HepG2 (cell line): ENCODE measurements around the gene ANKS6. TPM values are rescaled to one million over a fixed set of nuclear protein-coding genes. Genes with fewer than 3 reads are reported as not detected.

Source experiments
- ATAC-seq: fragments of 200-7000 bp; cut with Tn5 transposase; 3 replicates; pipeline ENCODE4 v1.9.1; 2020; ENCODE audit warnings: mild to moderate bottlenecking, moderate library complexity
- BruUV-seq: library from RNA; stranded (reverse); fragments of 400-500 nt; replicated peaks from 2 replicates; lab custom pipeline; 2021; lab: Mats Ljungman, UMichigan
- CTCF ChIA-PET: fragments of 300-600 bp; formaldehyde crosslinking; extraction: SDS; loops from one replicate; lab custom pipeline; 2021; ENCODE audit warnings: low total read pairs, inconsistent platforms, low intra/inter-chr PET ratio; lab: Yijun Ruan, JAX
- POLR2A ChIA-PET: fragments of 350-600 bp; sonication (Branson Sonifier 250); formaldehyde crosslinking; loops from one replicate; lab custom pipeline; 2020; ENCODE audit warnings: antibody characterized with exemption, inconsistent platforms; lab: Yijun Ruan, JAX
- DNase-seq: peaks from one replicate; pipeline ENCODE4 v3.0.0-alpha.2; 2015; ENCODE audit warnings: low spot score
- FAIRE-seq: peaks from 3 replicates; lab custom pipeline; 2011; peaks lifted over from hg19 to GRCh38; lab: Jason Lieb, UNC
- H2AFZ ChIP-seq: one replicate; pipeline ENCODE4 v1.6.1; 2011; ENCODE audit warnings: low read length, inconsistent platforms
- H3K27ac ChIP-seq: fragments of 300-600 bp; 3 replicates; pipeline ENCODE4 v1.8.0; 2011; ENCODE audit warnings: mixed run types, mild to moderate bottlenecking, mixed read lengths, low read length, inconsistent platforms; ENCODE audit not compliant: insufficient read depth; ENCODE audit errors: extremely low read length
- H3K27me3 ChIP-seq, 2 experiments: fragments of 200-600 bp in 1 of 2; 2 replicates in 1 of 2; 3 replicates in 1 of 2; pipeline versions ENCODE4 v1.6.0 to v1.8.0; 2011; ENCODE audit warnings: low read length in 2 of 2, mild to moderate bottlenecking in 2 of 2, moderate library complexity in 2 of 2, inconsistent platforms in 1 of 2; ENCODE audit not compliant: insufficient read depth in 2 of 2, control insufficient read depth in 1 of 2
- H3K36me3 ChIP-seq, 2 experiments: fragments of 200-600 bp in 1 of 2; replicated peaks in 1 of 2; 2 replicates in 1 of 2; 3 replicates in 1 of 2; pipeline versions ENCODE4 v1.5.1 to v1.8.0; 2011; ENCODE audit warnings: low read length in 2 of 2, inconsistent platforms in 1 of 2; ENCODE audit not compliant: insufficient read depth in 2 of 2, control insufficient read depth in 1 of 2
- H3K4me1 ChIP-seq: 2 replicates; pipeline ENCODE4 v1.5.1; 2012; ENCODE audit warnings: low read length, inconsistent platforms; ENCODE audit not compliant: insufficient read depth
- H3K4me2 ChIP-seq: 2 replicates; pipeline ENCODE4 v1.6.0; 2011; ENCODE audit warnings: low read depth, low read length, inconsistent platforms
- H3K4me3 ChIP-seq, 3 experiments: fragments of 200-600 bp in 1 of 3; sonication (generic), shearing (Covaris generic) in 1 of 3; replicated peaks in 1 of 3; 2 replicates each; pipeline ENCODE4 v1.5.1; 2011 to 2016; ENCODE audit warnings: low read length in 3 of 3, inconsistent platforms in 2 of 3, low read depth in 2 of 3, mild to moderate bottlenecking in 2 of 3, control low read depth in 1 of 3, mixed read lengths in 1 of 3; ENCODE audit not compliant: insufficient read depth in 1 of 3
- H3K79me2 ChIP-seq: one replicate; pipeline ENCODE4 v1.6.1; 2011; ENCODE audit warnings: low read length, inconsistent platforms; ENCODE audit not compliant: insufficient read depth
- H3K9ac ChIP-seq: 2 replicates; pipeline ENCODE4 v1.6.0; 2011; ENCODE audit warnings: mild to moderate bottlenecking, low read depth, low read length, inconsistent platforms; ENCODE audit not compliant: insufficient read depth
- H3K9me3 ChIP-seq: 2 replicates; pipeline ENCODE4 v1.5.1; 2012; ENCODE audit warnings: mild to moderate bottlenecking, low read length
- H4K20me1 ChIP-seq: 2 replicates; pipeline ENCODE4 v1.6.0; 2011; ENCODE audit warnings: inconsistent platforms, mild to moderate bottlenecking, low read length, moderate library complexity; ENCODE audit not compliant: insufficient read depth
- ATF7 ChIP-seq, 2 experiments: fragments of 450-650 bp in 1 of 2; sonication (generic) in 1 of 2; formaldehyde crosslinking in 1 of 2; IDR thresholded peaks; 2 replicates each; pipeline versions ENCODE4 v1.4.0 to v1.6.1; 2016 to 2020; ENCODE audit warnings: antibody characterized with exemption in 1 of 2, mild to moderate bottlenecking in 1 of 2, missing genetic modification reagents in 1 of 2
- ATF7-NPFF ChIP-seq: sonication (generic); formaldehyde crosslinking; IDR thresholded peaks from 2 replicates; pipeline ENCODE4 v1.8.1; 2023; ENCODE audit warnings: mild to moderate bottlenecking, low read depth, missing genetic modification reagents, moderate library complexity
- JARID2 ChIP-seq: sonication (generic); formaldehyde crosslinking; IDR thresholded peaks from 2 replicates; pipeline ENCODE4 v1.8.1; 2023; ENCODE audit warnings: missing genetic modification reagents, inconsistent platforms; ENCODE audit not compliant: insufficient replicate concordance
- NFRKB ChIP-seq: fragments of 450-650 bp; IDR thresholded peaks from 2 replicates; pipeline ENCODE4 v1.6.1; 2017
- TRAFD1 ChIP-seq: sonication (generic); formaldehyde crosslinking; IDR thresholded peaks from 2 replicates; pipeline ENCODE4 v1.5.1; 2020; ENCODE audit warnings: missing genetic modification reagents, mild to moderate bottlenecking, borderline replicate concordance
- ZNF17 ChIP-seq: sonication (generic); formaldehyde crosslinking; IDR thresholded peaks from 2 replicates; pipeline ENCODE4 v1.5.0; 2020; ENCODE audit warnings: mild to moderate bottlenecking, missing genetic modification reagents
- ZNF350 ChIP-seq: sonication (generic); formaldehyde crosslinking; IDR thresholded peaks from 2 replicates; pipeline ENCODE4 v1.4.0; 2020; ENCODE audit warnings: mild to moderate bottlenecking, low read depth, missing genetic modification reagents, borderline replicate concordance
- ZNF574 ChIP-seq: sonication (generic); formaldehyde crosslinking; IDR thresholded peaks from 2 replicates; pipeline ENCODE4 v1.4.0; 2020; ENCODE audit warnings: missing genetic modification reagents
- WGBS: methylation state at CpG from one replicate; pipeline ENCODE4 v1.1.6; 2017; ENCODE audit warnings: low lambda C conversion rate; 5-methylcytosine and 5-hydroxymethylcytosine counted together
- in situ Hi-C: cut with HindIII; loops from 2 replicates; pipeline ENCODE4 v1.10.0; 2017; ENCODE audit warnings: low pct_unique_long_range_greater_than_20kb; ENCODE audit not compliant: extremely low pct_ligation_motif_present
- intact Hi-C: fragments of 100-400 bp; cut with micrococcal nuclease; formaldehyde crosslinking; loops from one replicate; pipeline ENCODE4 v1.10.0; 2022; ENCODE audit not compliant: unreplicated experiment
- polyA plus RNA-seq, 8 experiments: library from polyadenylated mRNA; depleted of rRNA in 3 of 8; stranded (reverse) in 7 of 8; unstranded in 1 of 8; fragments of >200 nt; fragmentation: Illumina TruSeq in 4 of 8; extraction: Trizol in 4 of 8; gene quantifications; 2 replicates each; pipeline versions ENCODE4 v1.2.1 to v1.2.3, GENCODE V29; 2011 to 2016; ENCODE audit warnings: low read depth in 4 of 8, missing spikeins in 1 of 8, mixed read lengths in 1 of 8; ENCODE audit not compliant: insufficient read depth in 1 of 8
- total RNA-seq, 5 experiments: library from RNA; depleted of rRNA; stranded (reverse); fragments of >200 nt; fragmentation: Illumina TruSeq; extraction: Trizol; gene quantifications; 2 replicates each; pipeline ENCODE4 v1.2.3, GENCODE V29; 2016; ENCODE audit warnings: low read depth in 1 of 5
- TF ChIP-seq, protein P1 (sequence below): sonication (generic); formaldehyde crosslinking; IDR thresholded peaks from 2 replicates; pipeline ENCODE4 v1.4.0; 2020; ENCODE audit warnings: missing genetic modification reagents

ANKS6 gene
- total and polyA plus RNA-seq, 2 of the 13 experiments (the other 11 are each of a cell fraction or from before 2014, with no cell fraction given): 8.8 to 10.7 TPM

DNA sequence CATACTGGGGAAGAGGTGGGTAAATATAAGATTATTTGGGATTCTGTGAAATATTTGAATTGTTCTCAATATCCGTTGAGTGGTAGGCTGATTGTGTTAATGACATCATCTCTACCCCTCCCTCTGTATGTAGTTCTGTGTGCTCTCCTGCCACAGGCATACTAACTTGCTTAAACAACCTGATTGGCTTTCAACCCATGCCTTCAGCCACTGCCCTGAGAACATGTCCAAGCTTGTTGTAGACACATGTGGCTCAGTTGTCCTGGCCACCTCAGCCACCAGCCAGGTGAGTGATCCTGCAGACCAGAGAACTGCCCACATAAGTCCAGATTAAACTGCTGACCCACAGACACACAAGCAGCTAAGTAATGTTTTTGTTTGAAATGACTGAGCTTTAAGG lies 31.1 kb downstream of the ANKS6 start:
- CTCF ChIA-PET: no interaction called here
- H2AFZ ChIP-seq: no peak overlapping the region
- 90% methylated on average over 1 of the region's 1 CpG for WGBS
- no peak for FAIRE-seq
- H3K79me2 ChIP-seq: no peaks in the 10 kb centered on the region
- no peak overlapping the region for H3K9ac ChIP-seq
- H3K9me3 ChIP-seq: no peaks in the 10 kb centered on the region
- H3K4me1 ChIP-seq: no peaks in the 10 kb centered on the region
- BruUV-seq: no TSS peak
- POLR2A ChIA-PET: no interaction called here
- no peak overlapping the region for H3K4me3 ChIP-seq
- H4K20me1 ChIP-seq: no peaks in the 10 kb centered on the region
- intact Hi-C loops: no loop called here
- no peaks in the 10 kb centered on the region for H3K27me3 ChIP-seq
- H3K36me3 ChIP-seq: peaks cover 0 to 2% of the 10 kb centered on the region in 2 experiments; a peak in 1 of 5 replicates
- TF ChIP-seq NFRKB: no peak
- TF ChIP-seq ZNF350 (CRISPR knock-in tag): no peak
- TF ChIP-seq JARID2 (CRISPR knock-in tag): no peak
- TF ChIP-seq ATF7 (IDR thresholded peaks at IDR 0.05): peak; percentile 38; the same call in 1 of the 2 replicates
- TF ChIP-seq ATF7 (CRISPR knock-in tag; IDR thresholded peaks at IDR 0.05): no peak
- TF ChIP-seq, protein P1, sequence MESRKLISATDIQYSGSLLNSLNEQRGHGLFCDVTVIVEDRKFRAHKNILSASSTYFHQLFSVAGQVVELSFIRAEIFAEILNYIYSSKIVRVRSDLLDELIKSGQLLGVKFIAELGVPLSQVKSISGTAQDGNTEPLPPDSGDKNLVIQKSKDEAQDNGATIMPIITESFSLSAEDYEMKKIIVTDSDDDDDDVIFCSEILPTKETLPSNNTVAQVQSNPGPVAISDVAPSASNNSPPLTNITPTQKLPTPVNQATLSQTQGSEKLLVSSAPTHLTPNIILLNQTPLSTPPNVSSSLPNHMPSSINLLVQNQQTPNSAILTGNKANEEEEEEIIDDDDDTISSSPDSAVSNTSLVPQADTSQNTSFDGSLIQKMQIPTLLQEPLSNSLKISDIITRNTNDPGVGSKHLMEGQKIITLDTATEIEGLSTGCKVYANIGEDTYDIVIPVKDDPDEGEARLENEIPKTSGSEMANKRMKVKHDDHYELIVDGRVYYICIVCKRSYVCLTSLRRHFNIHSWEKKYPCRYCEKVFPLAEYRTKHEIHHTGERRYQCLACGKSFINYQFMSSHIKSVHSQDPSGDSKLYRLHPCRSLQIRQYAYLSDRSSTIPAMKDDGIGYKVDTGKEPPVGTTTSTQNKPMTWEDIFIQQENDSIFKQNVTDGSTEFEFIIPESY (CRISPR knock-in tag): no peak
- no peak for TF ChIP-seq ATF7-NPFF (CRISPR knock-in tag)
- no peak for TF ChIP-seq TRAFD1 (CRISPR knock-in tag)
- TF ChIP-seq ZNF574: no peak
- no peak for TF ChIP-seq ZNF17 (CRISPR knock-in tag)
- TF ChIP-seq, all 625 proteins: peak for 1
- DNase-seq (no peak), ATAC-seq (no peak)
- no peak overlapping the region for H3K27ac ChIP-seq
- no peak overlapping the region for H3K4me2 ChIP-seq
- in situ Hi-C loops: no loop called here
